ENCODE results near the gene OBSCN. TPM values are rescaled to one million over a fixed set of nuclear protein-coding genes. Genes with fewer than 3 reads are reported as not detected.

The OBSCN gene
- total RNA-seq, 3 donors from 2014 or later = 6.3 to 9.3 (median 7.5) TPM

DNA sequence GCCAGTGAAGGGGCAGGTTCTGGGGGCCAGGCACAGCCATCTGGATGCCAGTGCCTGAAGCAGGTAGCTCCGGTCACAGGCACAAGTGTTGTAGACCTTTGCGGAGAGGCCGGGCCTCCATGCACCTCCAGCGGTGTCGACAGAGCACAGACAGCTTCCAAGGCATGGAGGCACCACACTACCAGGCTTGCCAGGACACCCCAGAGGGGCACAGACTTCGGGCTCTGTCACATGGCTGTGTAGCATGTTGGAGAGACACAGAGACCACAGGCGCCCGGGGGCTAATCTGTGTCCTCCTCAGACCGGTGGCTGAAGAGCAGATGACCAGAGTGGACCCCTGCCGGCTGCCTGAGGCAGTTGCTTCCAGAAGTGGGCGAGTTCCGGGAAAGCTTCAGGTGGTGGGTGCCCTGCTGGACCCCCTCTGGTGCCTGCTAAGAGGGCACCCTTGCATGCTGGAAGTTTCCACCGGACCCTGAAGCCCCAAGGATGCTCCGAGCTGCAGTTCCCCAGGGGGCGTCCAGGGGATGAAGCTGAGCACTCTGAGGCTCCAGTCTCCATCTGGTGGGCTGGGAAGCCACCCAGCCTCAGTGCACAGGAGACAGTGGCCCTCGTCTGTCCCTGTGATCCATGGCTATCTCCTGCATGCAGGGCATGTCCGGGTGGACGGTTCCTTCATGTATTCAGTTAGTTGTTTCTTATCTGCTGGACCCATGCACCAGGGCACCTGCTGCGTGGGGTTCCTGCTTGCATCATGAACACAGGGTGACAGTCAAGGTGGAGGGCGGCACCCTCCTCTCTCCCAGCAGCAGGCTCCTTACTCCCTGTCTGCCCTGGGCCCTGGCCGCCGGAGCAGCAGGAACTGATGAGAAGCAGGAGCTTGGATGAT, 82.4 kb downstream of the OBSCN start:
- no peak for DNase-seq
- Mint-ChIP-seq H3K4me1 (ENCODE audit: low read depth) (no peaks in the 10 kb centered on the region), H3K4me3 (no peak overlapping the region), H3K27me3 (ENCODE audit: low read depth) (no peaks in the 10 kb centered on the region), H3K36me3 (ENCODE audit: insufficient read depth) (peaks cover 8% of the 10 kb centered on the region), H3K9me3 (no peaks in the 10 kb centered on the region)
- ATAC-seq = no peak

DNA sequence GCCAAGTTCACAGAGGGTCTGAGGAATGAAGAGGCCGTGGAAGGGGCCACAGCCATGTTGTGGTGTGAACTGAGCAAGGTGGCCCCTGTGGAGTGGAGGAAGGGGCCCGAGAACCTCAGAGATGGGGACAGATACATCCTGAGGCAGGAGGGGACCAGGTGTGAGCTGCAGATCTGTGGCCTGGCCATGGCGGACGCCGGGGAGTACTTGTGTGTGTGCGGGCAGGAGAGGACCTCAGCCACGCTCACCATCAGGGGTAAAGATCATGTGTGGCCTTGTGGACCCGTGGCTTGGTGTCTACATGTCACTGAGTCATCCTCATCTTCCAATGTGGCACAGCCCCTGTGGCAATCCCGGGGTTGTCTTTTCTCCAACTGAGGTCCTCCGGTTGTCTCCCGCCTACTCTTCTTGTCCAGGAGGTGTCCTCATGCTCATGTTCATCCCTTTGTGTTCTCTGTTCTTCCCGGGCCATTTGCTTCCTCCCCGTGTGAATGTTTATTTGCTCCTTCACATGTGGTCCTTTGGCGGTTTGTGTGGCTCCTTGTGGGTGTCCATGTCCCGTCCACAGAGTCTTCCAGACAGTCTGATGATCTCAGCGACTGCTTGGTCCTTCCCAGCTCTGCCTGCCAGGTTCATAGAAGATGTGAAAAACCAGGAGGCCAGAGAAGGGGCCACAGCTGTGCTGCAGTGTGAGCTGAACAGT, 84.2 kb downstream of the OBSCN start:
- H3K9me3 Mint-ChIP-seq = peaks cover 2% of the 10 kb centered on the region
- no peak for ATAC-seq
- peaks cover 11% of the 10 kb centered on the region for H3K36me3 Mint-ChIP-seq (ENCODE audit: insufficient read depth)
- no peaks in the 10 kb centered on the region for H3K4me1 Mint-ChIP-seq (ENCODE audit: low read depth)
- no peaks in the 10 kb centered on the region for H3K27me3 Mint-ChIP-seq (ENCODE audit: low read depth)
- no peak overlapping the region for H3K4me3 Mint-ChIP-seq
- DNase-seq = no peak

DNA sequence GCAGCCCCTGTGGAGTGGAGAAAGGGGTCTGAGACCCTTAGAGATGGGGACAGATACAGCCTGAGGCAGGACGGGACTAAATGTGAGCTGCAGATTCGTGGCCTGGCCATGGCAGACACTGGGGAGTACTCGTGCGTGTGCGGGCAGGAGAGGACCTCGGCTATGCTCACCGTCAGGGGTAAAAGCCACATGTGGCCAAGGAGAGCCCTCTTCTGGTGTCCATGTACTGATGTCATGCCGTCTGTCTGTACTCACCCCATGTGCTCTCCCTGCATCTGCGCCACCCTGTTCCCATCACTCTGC, 84.7 kb downstream of the OBSCN start:
- Mint-ChIP-seq H3K4me3 (no peak overlapping the region), H3K36me3 (ENCODE audit: insufficient read depth) (peaks cover 16% of the 10 kb centered on the region), H3K9me3 (peaks cover 7% of the 10 kb centered on the region), H3K4me1 (ENCODE audit: low read depth) (no peaks in the 10 kb centered on the region), H3K27me3 (ENCODE audit: low read depth) (no peaks in the 10 kb centered on the region)
- no peak for DNase-seq
- no peak for ATAC-seq

DNA sequence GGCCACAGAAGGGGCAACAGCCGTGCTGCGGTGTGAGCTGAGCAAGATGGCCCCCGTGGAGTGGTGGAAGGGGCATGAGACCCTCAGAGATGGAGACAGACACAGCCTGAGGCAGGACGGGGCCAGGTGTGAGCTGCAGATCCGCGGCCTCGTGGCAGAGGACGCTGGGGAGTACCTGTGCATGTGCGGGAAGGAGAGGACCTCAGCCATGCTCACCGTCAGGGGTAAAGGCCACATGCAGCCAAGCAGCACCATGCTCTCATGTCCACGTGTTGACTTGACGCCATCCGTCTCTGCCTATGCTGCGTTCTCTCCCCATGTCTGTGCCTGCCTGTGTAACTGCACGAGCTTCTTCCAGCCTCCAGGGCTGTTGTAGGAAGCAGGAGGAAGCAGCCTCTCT, 85.5 kb downstream of the OBSCN start:
- Mint-ChIP-seq H3K9me3 (peaks cover 11% of the 10 kb centered on the region), H3K4me1 (ENCODE audit: low read depth) (no peaks in the 10 kb centered on the region)
- no peak for ATAC-seq

DNA sequence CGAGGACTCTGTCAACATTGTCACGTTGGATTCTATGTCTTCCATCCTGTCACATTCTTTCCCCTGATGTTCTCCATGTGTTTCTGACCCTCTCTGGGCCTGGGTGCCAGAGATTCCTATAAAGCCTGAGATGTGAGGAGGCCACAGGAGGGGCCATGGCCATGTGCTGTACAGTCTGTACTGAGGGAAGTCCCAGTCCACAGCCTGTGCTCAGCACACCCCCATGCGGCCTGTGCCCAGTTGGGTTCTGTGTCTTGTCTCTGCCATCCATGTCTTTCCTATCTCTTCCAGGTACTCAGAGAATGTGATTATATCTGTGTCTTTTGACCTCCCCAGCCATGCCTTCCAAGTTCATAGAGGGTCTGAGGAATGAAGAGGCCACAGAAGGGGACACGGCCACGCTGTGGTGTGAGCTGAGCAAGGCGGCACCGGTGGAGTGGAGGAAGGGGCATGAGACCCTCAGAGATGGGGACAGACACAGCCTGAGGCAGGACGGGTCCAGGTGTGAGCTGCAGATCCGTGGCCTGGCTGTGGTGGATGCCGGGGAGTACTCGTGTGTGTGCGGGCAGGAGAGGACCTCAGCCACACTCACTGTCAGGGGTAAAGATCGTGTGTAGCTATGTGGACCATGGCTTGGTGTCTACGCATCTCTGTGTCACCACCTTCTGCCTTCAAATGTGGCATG, 86.1 kb downstream of the OBSCN start:
- ATAC-seq (no peak), DNase-seq (no peak)
- Mint-ChIP-seq H3K27me3 (ENCODE audit: low read depth) (no peaks in the 10 kb centered on the region), H3K4me1 (ENCODE audit: low read depth) (no peaks in the 10 kb centered on the region), H3K9me3 (peaks cover 11% of the 10 kb centered on the region), H3K4me3 (no peak overlapping the region), H3K36me3 (ENCODE audit: insufficient read depth) (peaks cover 26% of the 10 kb centered on the region)

More for the DNA sequence above, 85.5 kb downstream of the OBSCN start:
- no peaks in the 10 kb centered on the region for H3K27me3 Mint-ChIP-seq (ENCODE audit: low read depth)
- no peak for DNase-seq
- H3K36me3 Mint-ChIP-seq (ENCODE audit: insufficient read depth) = peaks cover 22% of the 10 kb centered on the region
- H3K4me3 Mint-ChIP-seq = no peak overlapping the region

DNA sequence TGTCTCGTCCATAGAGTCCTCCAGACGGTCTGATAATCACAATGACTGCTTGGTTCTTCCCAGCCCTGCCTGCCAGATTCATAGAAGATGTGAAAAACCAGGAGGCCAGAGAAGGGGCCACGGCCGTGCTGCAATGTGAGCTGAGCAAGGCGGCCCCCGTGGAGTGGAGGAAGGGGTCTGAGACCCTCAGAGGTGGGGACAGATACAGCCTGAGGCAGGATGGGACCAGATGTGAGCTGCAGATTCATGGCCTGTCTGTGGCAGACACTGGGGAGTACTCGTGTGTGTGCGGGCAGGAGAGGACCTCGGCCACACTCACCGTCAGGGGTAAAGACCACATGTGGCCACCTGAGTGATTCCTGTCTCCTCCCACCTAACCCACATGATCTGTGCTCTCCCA, 86.9 kb downstream of the OBSCN start:
- Mint-ChIP-seq H3K36me3 (ENCODE audit: insufficient read depth) (peaks cover 30% of the 10 kb centered on the region), H3K27me3 (ENCODE audit: low read depth) (no peaks in the 10 kb centered on the region), H3K9me3 (peaks cover 12% of the 10 kb centered on the region), H3K4me1 (ENCODE audit: low read depth) (no peaks in the 10 kb centered on the region), H3K4me3 (no peak overlapping the region)
- no peak for ATAC-seq
- no peak for DNase-seq

DNA sequence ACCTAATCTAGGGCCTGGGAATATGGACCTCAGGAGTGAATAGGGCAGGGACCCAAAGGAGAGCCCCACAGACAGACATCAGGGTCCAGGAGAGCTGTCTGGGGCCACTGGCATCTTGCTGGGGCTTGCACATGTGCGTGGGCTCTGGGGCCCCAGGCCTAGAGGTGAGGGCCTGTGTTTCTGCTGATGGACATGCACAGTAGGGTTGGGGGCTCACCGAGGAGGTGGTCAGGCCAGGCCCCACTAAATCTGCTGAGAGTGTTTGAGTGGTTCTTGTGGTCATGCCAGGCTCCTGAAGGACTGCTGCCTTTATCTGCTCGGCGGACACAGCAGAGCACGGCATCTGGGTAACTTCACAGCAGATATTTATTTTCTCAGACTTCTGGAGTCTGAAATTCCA, 87.4 kb downstream of the OBSCN start:
- Mint-ChIP-seq H3K9me3 (peaks cover 17% of the 10 kb centered on the region), H3K36me3 (ENCODE audit: insufficient read depth) (peaks cover 33% of the 10 kb centered on the region), H3K4me3 (no peak overlapping the region), H3K27me3 (ENCODE audit: low read depth) (no peaks in the 10 kb centered on the region), H3K4me1 (ENCODE audit: low read depth) (no peaks in the 10 kb centered on the region)
- ATAC-seq (no peak), DNase-seq (no peak)

DNA sequence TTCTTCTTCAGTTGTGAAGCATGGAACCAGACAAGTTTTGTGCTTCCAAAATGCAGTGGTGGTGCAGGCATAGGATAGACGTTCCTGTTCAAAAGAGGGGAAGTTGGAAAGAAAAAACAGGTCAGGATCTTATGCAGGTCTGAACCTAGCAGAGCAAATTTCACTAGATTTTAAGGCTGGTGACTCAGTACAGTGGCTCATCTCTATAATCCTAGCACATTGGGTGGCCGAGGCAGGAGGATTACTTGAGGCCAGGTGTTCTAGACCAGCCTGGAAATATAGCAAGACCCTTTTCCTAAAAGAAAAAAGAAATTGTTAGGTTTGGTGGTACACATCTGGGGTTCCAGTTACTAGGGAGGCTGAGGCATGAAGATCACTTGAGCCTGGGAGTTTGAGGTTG, 88.1 kb downstream of the OBSCN start:
- Mint-ChIP-seq H3K4me3 (no peak overlapping the region), H3K36me3 (ENCODE audit: insufficient read depth) (peaks cover 39% of the 10 kb centered on the region), H3K4me1 (ENCODE audit: low read depth) (no peaks in the 10 kb centered on the region), H3K27me3 (ENCODE audit: low read depth) (no peaks in the 10 kb centered on the region), H3K9me3 (peaks cover 20% of the 10 kb centered on the region)
- DNase-seq (no peak), ATAC-seq (no peak)

DNA sequence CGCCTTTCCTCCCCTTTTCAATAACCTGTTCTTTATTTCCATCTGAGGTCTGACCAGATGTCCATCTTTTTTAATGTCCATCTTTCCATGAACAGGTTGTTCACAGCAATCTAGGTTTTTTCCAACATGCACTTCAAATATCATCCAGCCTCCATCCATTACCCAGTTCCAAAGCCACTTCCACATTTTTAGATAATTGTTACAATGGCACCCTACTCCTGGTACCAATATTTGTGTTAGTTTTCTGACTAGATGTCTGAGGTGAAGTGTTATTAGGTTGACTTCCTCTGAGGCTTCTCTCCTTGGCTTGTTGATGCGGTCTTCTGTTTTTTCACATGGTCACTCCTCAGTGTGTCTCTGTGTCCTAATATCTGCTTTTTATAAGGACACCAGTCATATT, 89.4 kb downstream of the OBSCN start:
- Mint-ChIP-seq H3K9me3 (peaks cover 31% of the 10 kb centered on the region), H3K27me3 (ENCODE audit: low read depth) (no peaks in the 10 kb centered on the region), H3K4me3 (no peak overlapping the region), H3K36me3 (ENCODE audit: insufficient read depth) (peaks cover 48% of the 10 kb centered on the region), H3K4me1 (ENCODE audit: low read depth) (no peaks in the 10 kb centered on the region)
- DNase-seq = no peak
- ATAC-seq = no peak

DNA sequence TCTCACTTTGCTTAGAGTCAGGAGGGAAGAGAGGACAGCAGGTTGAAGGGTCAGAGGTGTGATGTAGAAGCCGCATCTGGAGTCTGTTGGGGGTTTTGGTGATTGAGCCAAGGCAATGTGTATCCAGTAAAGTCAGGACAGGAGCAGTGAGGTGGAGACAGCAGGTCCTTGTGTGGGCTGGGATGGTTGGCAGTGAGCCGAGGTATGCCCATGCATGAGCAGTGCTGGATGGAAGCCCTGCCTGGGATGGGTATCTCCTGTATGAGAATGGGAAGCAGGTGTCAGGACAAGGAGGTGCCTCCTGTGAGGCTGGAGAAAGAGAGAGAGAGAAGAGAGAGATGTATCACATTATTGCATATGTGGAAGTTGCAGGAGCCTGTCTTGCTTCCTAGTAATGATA, 90.0 kb downstream of the OBSCN start:
- H3K27me3 Mint-ChIP-seq (ENCODE audit: low read depth) = no peaks in the 10 kb centered on the region
- no peaks in the 10 kb centered on the region for H3K4me1 Mint-ChIP-seq (ENCODE audit: low read depth)
- H3K36me3 Mint-ChIP-seq (ENCODE audit: insufficient read depth) = peaks cover 50% of the 10 kb centered on the region
- DNase-seq = no peak
- no peak for ATAC-seq
- peaks cover 37% of the 10 kb centered on the region for H3K9me3 Mint-ChIP-seq
- no peak overlapping the region for H3K4me3 Mint-ChIP-seq

DNA sequence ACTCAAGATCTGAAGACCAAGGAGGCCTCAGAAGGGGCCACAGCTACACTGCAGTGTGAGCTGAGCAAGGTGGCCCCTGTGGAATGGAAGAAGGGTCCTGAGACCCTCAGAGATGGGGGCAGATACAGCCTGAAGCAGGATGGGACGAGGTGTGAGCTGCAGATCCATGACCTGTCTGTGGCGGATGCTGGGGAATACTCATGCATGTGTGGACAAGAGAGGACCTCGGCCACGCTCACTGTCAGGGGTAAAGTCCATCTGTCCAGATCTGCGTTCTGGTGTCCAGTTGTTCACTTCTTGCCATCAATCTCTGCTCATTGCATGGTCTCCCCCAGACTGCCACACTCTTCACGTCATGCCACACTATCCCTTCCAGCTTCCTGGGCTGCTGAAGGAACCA, 90.6 kb downstream of the OBSCN start:
- ATAC-seq (no peak), DNase-seq (no peak)
- Mint-ChIP-seq H3K36me3 (ENCODE audit: insufficient read depth) (peaks cover 54% of the 10 kb centered on the region), H3K4me1 (ENCODE audit: low read depth) (no peaks in the 10 kb centered on the region), H3K27me3 (ENCODE audit: low read depth) (no peaks in the 10 kb centered on the region), H3K9me3 (peaks cover 42% of the 10 kb centered on the region), H3K4me3 (no peak overlapping the region)

DNA sequence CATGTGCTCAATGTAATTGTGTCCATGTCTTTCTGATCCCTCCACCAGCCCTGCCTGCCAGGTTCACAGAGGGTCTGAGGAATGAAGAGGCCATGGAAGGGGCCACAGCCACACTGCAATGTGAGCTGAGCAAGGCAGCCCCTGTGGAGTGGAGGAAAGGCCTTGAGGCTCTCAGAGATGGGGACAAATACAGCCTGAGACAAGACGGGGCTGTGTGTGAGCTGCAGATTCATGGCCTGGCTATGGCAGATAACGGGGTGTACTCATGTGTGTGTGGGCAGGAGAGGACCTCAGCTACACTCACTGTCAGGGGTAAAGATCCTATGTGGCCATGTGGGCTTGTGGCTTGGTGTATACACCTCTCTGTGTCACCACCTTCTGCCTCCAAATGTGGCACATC, 91.4 kb downstream of the OBSCN start:
- Mint-ChIP-seq H3K36me3 (ENCODE audit: insufficient read depth) (peaks cover 54% of the 10 kb centered on the region), H3K9me3 (peaks cover 47% of the 10 kb centered on the region), H3K4me3 (no peak overlapping the region), H3K4me1 (ENCODE audit: low read depth) (no peaks in the 10 kb centered on the region), H3K27me3 (ENCODE audit: low read depth) (no peaks in the 10 kb centered on the region)
- no peak for DNase-seq
- ATAC-seq = no peak

DNA sequence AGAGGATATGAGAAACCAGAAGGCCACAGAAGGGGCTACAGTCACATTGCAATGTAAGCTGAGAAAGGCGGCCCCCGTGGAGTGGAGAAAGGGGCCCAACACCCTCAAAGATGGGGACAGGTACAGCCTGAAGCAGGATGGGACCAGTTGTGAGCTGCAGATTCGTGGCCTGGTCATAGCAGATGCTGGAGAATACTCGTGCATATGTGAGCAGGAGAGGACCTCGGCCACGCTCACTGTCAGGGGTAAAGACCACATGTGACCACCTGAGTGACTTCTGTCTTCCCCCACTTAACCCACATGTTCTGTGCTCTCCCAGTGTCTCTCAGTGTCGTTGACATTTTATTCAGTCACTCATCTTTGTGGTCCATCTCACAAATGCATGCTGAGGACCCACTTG, 92.1 kb downstream of the OBSCN start:
- Mint-ChIP-seq H3K4me3 (no peak overlapping the region), H3K9me3 (peaks cover 54% of the 10 kb centered on the region), H3K27me3 (ENCODE audit: low read depth) (no peaks in the 10 kb centered on the region), H3K4me1 (ENCODE audit: low read depth) (no peaks in the 10 kb centered on the region), H3K36me3 (ENCODE audit: insufficient read depth) (peaks cover 59% of the 10 kb centered on the region)
- DNase-seq = no peak
- no peak for ATAC-seq

DNA sequence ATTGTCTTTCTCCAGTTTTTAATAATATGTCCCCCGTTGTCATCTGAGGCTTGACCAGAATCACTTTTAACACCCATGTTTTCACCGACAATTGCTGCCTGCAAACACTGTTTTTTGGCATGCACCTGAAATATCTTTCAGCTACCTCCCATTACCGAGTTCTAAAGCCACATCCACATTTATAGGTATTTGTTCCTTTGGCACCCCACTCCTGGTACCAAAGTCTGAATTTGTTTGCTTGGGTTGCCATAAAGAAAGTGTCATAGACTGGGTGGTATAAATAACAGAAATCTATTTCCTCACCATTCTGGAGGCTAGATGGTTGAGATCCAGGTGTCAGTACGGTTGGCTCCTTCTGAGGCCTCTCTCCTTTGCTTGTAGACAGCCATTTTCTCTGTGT, 94.2 kb downstream of the OBSCN start:
- Mint-ChIP-seq H3K4me1 (ENCODE audit: low read depth) (no peaks in the 10 kb centered on the region), H3K27me3 (ENCODE audit: low read depth) (no peaks in the 10 kb centered on the region), H3K36me3 (ENCODE audit: insufficient read depth) (peaks cover 55% of the 10 kb centered on the region), H3K9me3 (peaks cover 51% of the 10 kb centered on the region), H3K4me3 (no peak overlapping the region)
- no peak for DNase-seq
- ATAC-seq = no peak

DNA sequence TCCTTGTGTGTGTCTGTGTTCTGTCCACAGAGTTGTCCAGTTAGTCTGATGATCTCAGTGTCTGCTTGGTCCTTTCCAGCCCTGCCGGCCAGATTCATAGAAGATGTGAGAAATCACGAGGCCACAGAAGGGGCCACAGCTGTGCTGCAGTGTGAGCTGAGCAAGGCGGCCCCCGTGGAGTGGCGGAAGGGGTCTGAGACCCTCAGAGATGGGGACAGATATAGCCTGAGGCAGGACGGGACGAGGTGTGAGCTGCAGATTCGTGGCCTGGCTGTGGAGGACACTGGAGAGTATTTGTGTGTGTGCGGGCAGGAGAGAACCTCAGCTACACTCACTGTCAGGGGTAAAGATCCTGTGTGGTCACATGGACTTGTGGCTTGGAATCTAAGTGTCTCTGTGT, 95.8 kb downstream of the OBSCN start:
- DNase-seq (no peak), ATAC-seq (no peak)
- Mint-ChIP-seq H3K9me3 (peaks cover 43% of the 10 kb centered on the region), H3K4me1 (ENCODE audit: low read depth) (no peaks in the 10 kb centered on the region), H3K4me3 (no peak overlapping the region), H3K27me3 (ENCODE audit: low read depth) (no peaks in the 10 kb centered on the region), H3K36me3 (ENCODE audit: insufficient read depth) (peaks cover 43% of the 10 kb centered on the region)
